Esophagus muscularis mucosa (tissue), 2 donors: ENCODE measurements around the gene PLXNA1.

Source experiments
- POLR2A ChIP-seq: fragments of 450-650 bp; IDR thresholded peaks from one replicate; pipeline ENCODE4 v1.6.1; 2017; ENCODE audit warnings: antibody characterized with exemption, moderate library complexity, mild to moderate bottlenecking, low read depth
- POLR2AphosphoS5 ChIP-seq, 2 donors: sonication (generic); formaldehyde crosslinking; IDR thresholded peaks; one replicate each; pipeline ENCODE4 v1.6.1; 2017; ENCODE audit warnings: antibody characterized with exemption in 2 of 2

DNA sequence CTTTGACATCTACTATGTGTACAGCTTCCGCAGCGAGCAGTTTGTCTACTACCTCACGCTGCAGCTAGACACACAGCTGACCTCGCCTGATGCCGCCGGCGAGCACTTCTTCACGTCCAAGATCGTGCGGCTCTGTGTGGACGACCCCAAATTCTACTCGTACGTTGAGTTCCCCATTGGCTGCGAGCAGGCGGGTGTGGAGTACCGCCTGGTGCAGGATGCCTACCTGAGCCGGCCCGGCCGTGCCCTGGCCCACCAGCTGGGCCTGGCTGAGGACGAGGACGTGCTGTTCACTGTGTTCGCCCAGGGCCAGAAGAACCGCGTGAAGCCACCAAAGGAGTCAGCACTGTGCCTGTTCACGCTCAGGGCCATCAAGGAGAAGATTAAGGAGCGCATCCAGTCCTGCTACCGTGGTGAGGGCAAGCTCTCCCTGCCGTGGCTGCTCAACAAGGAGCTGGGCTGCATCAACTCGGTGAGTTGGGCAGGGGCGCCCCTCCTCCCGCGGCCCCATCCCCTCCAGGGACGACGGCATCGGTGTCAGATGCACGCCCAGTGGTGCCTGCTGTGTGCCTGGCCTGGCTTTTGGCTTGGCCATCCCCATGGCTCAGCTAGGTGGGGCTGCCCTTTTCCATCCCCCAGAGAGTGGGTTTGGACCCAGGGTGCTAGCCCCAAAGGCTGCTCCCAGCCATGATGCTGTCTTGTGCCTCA lies 6.6 kb downstream of the PLXNA1 start:
- TF ChIP-seq POLR2A (no peak), POLR2AphosphoS5 (IDR thresholded peaks at IDR 0.05) (no peak)
